Urothelium cell line (cell line): Measurements from ENCODE around the gene CD58.

Experiments
- DNase-seq: peaks from one replicate; pipeline ENCODE4 v3.0.0; 2011; ENCODE audit warnings: low spot score, mixed read lengths
- FAIRE-seq: peaks from 2 replicates; lab custom pipeline; 2011; peaks lifted over from hg19 to GRCh38; lab: Jason Lieb, UNC

Gene CD58

GRCh38 chr1:116496380-116496779 lies 74.4 kb downstream of the CD58 start:
- no peak for FAIRE-seq
- no peak for DNase-seq

- FAIRE-seq (no peak), DNase-seq (no peak)
These were observed 75.3 kb downstream of the CD58 start for GRCh38 chr1:116495535-116495934.

- no peak for FAIRE-seq
These were observed 76.1 kb downstream of the CD58 start for GRCh38 chr1:116494745-116495144.

GRCh38 chr1:116494353-116494692 lies 76.5 kb downstream of the CD58 start:
- DNase-seq (no peak), FAIRE-seq (no peak)

More at GRCh38 chr1:116494745-116495144, 76.1 kb downstream of the CD58 start:
- DNase-seq, result no peak

GRCh38 chr1:116493484-116494352 lies 77.1 kb downstream of the CD58 start:
- no peak for FAIRE-seq
- DNase-seq, result no peak

GRCh38 chr1:116493036-116493435 lies 77.8 kb downstream of the CD58 start:
- DNase-seq (no peak), FAIRE-seq (no peak)

GRCh38 chr1:116492358-116492811 lies 78.4 kb downstream of the CD58 start:
- peak; percentile 42 for FAIRE-seq
- peak; percentile 48 for DNase-seq

- DNase-seq, result no peak
These were observed 79.0 kb downstream of the CD58 start for GRCh38 chr1:116491700-116492357.

GRCh38 chr1:116490588-116490987 lies 80.2 kb downstream of the CD58 start:
- no peak for FAIRE-seq

More at GRCh38 chr1:116491700-116492357, 79.0 kb downstream of the CD58 start:
- FAIRE-seq, result no peak

GRCh38 chr1:116489231-116489697 lies 81.6 kb downstream of the CD58 start:
- FAIRE-seq, result no peak

More at GRCh38 chr1:116490588-116490987, 80.2 kb downstream of the CD58 start:
- DNase-seq, result no peak

GRCh38 chr1:116488071-116488470 lies 82.8 kb downstream of the CD58 start:
- no peak for FAIRE-seq
- DNase-seq, result no peak

More at GRCh38 chr1:116489231-116489697, 81.6 kb downstream of the CD58 start:
- peak; percentile 87 for DNase-seq

GRCh38 chr1:116487583-116487982 lies 83.2 kb downstream of the CD58 start:
- DNase-seq (no peak), FAIRE-seq (no peak)

GRCh38 chr1:116487031-116487430 lies 83.8 kb downstream of the CD58 start:
- no peak for DNase-seq
- FAIRE-seq, result no peak

- no peak for FAIRE-seq
- no peak for DNase-seq
These were observed 84.4 kb downstream of the CD58 start for GRCh38 chr1:116486424-116486823.

GRCh38 chr1:116485976-116486375 lies 84.8 kb downstream of the CD58 start:
- DNase-seq (no peak), FAIRE-seq (no peak)

- FAIRE-seq, result no peak
- DNase-seq, result peak; percentile 78
These were observed 85.6 kb downstream of the CD58 start for GRCh38 chr1:116485071-116485735.

GRCh38 chr1:116483481-116484309 lies 87.1 kb downstream of the CD58 start:
- DNase-seq (no peak), FAIRE-seq (no peak)

- DNase-seq (no peak), FAIRE-seq (no peak)
These were observed 88.3 kb downstream of the CD58 start for GRCh38 chr1:116482490-116482889.

GRCh38 chr1:116481934-116482333 lies 88.9 kb downstream of the CD58 start:
- DNase-seq, result no peak
- no peak for FAIRE-seq

- FAIRE-seq, result no peak
These were observed 92.2 kb downstream of the CD58 start for GRCh38 chr1:116478621-116479020.

More at GRCh38 chr1:116478621-116479020, 92.2 kb downstream of the CD58 start:
- no peak for DNase-seq
